GM23248 (cell line): ENCODE measurements around the gene PRCP.

Experiments
- EZH2 ChIP-seq: fragments of 200-600 bp; sonication (generic); IDR thresholded peaks from 2 replicates; pipeline ENCODE4 v1.6.1; 2018; ENCODE audit warnings: antibody characterized with exemption, mild to moderate bottlenecking; ENCODE audit not compliant: insufficient read depth, poor library complexity, severe bottlenecking
- EZH2phosphoT487 ChIP-seq: fragments of 200-600 bp; sonication (generic); IDR thresholded peaks from 2 replicates; pipeline ENCODE4 v1.6.1; 2018; ENCODE audit warnings: antibody characterized with exemption, moderate library complexity, mild to moderate bottlenecking, low read depth; ENCODE audit not compliant: insufficient read depth

DNA sequence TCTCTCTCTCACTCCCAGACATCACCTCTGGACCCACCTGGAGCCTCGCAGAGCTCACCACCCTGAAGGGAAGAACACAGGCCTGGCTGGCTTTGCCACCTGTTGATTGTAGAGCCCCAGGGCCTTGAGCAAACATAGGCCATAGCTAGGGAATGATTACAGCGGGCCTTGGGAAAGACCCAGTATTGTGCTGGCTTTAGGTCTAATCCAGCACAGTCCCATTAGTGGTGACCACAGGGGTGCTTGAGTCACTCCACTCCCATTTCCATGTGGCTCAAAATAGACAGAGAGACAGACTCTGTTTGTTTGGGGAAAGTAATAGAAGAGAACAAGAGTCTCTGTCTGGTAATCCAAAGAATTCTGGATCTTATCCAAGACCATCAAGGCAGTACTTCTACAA is 123.9 kb downstream of the PRCP start:
- TF ChIP-seq EZH2 (no peak), EZH2phosphoT487 (no peak)
